GM21825 (cell line): ENCODE results near the gene NSG1.

Experiments used
- ATAC-seq: cut with Tn5 transposase; IDR thresholded peaks from one replicate; pipeline ENCODE4 v1.9.1; 2021; ENCODE audit warnings: mild to moderate bottlenecking, moderate library complexity; ENCODE audit not compliant: unreplicated experiment

Gene NSG1

GRCh38 chr4:4395371-4395770 lies 8.5 kb downstream of the NSG1 start:
- no peak for ATAC-seq

GRCh38 chr4:4395849-4396627 lies 9.1 kb downstream of the NSG1 start:
- peak; percentile 75 for ATAC-seq

- ATAC-seq: no peak
These were observed 9.9 kb downstream of the NSG1 start for GRCh38 chr4:4396628-4397440.

GRCh38 chr4:4397441-4397819 lies 10.5 kb downstream of the NSG1 start:
- no peak for ATAC-seq

- no peak for ATAC-seq
These were observed 11.5 kb downstream of the NSG1 start for GRCh38 chr4:4398430-4398829.

GRCh38 chr4:4401036-4401435 lies 14.1 kb downstream of the NSG1 start:
- ATAC-seq: no peak

GRCh38 chr4:4402966-4403365 lies 16.1 kb downstream of the NSG1 start:
- no peak for ATAC-seq

GRCh38 chr4:4405358-4405962 lies 18.6 kb downstream of the NSG1 start:
- no peak for ATAC-seq

GRCh38 chr4:4406455-4407298 lies 19.8 kb downstream of the NSG1 start:
- no peak for ATAC-seq

- ATAC-seq: no peak
These were observed 20.6 kb downstream of the NSG1 start for GRCh38 chr4:4407299-4408131.

- no peak for ATAC-seq
These were observed 21.2 kb downstream of the NSG1 start for GRCh38 chr4:4408132-4408523.

- ATAC-seq: no peak
These were observed 21.9 kb downstream of the NSG1 start for GRCh38 chr4:4408576-4409335.

GRCh38 chr4:4409416-4410115 lies 22.7 kb downstream of the NSG1 start:
- no peak for ATAC-seq

- no peak for ATAC-seq
These were observed 23.4 kb downstream of the NSG1 start for GRCh38 chr4:4410271-4410670.

GRCh38 chr4:4411906-4412305 lies 25.0 kb downstream of the NSG1 start:
- no peak for ATAC-seq

- ATAC-seq: no peak
These were observed 25.9 kb downstream of the NSG1 start for GRCh38 chr4:4412641-4413372.

GRCh38 chr4:4413373-4413725 lies 26.4 kb downstream of the NSG1 start:
- ATAC-seq: no peak

GRCh38 chr4:4413806-4414205 lies 26.9 kb downstream of the NSG1 start:
- no peak for ATAC-seq
